IMR-90 (cell line): ENCODE data around the gene PRDM12. TPM values are rescaled to one million over a fixed set of nuclear protein-coding genes. Genes with fewer than 3 reads are reported as not detected.

Experiments used
- ATAC-seq: fragments of 200-7000 bp; cut with Tn5 transposase; 2 replicates; pipeline ENCODE4 v1.9.1; 2020; ENCODE audit warnings: low read depth, mild to moderate bottlenecking, moderate library complexity
- BruUV-seq: library from RNA; stranded (reverse); fragments of 400-500 nt; replicated peaks from 2 replicates; lab custom pipeline; 2021; lab: Mats Ljungman, UMichigan
- CTCF ChIA-PET: fragments of 300-600 bp; formaldehyde crosslinking; extraction: SDS; loops from one replicate; lab custom pipeline; 2021; ENCODE audit warnings: antibody characterized with exemption; lab: Yijun Ruan, JAX
- POLR2A ChIA-PET: fragments of 300-600 bp; sonication (Branson Sonifier 250); formaldehyde crosslinking; loops from one replicate; lab custom pipeline; 2022; ENCODE audit warnings: antibody characterized with exemption; ENCODE audit not compliant: unreplicated experiment; lab: Charles Lee
- DNase-seq: peaks from one replicate; pipeline ENCODE4 v3.0.0; 2013
- H2AFZ ChIP-seq: replicated peaks from 2 replicates; pipeline ENCODE3; 2013; ENCODE audit warnings: low read length, mild to moderate bottlenecking; ENCODE audit not compliant: poor library complexity
- H2AK5ac ChIP-seq: 2 replicates; pipeline ENCODE4 v1.6.1; 2013; ENCODE audit warnings: low read depth, low read length, inconsistent platforms
- H2AK9ac ChIP-seq: replicated peaks from 2 replicates; pipeline ENCODE3; 2013; ENCODE audit warnings: mild to moderate bottlenecking, low read depth, low read length, moderate library complexity; ENCODE audit not compliant: poor library complexity
- H2BK120ac ChIP-seq: 2 replicates; pipeline ENCODE4 v1.6.1; 2013; ENCODE audit warnings: low read depth, low read length, inconsistent platforms
- H2BK15ac ChIP-seq: 3 replicates; pipeline ENCODE4 v1.6.1; 2013; ENCODE audit warnings: low read depth, low read length, inconsistent platforms
- H2BK20ac ChIP-seq: 2 replicates; pipeline ENCODE4 v1.6.1; 2013; ENCODE audit warnings: low read depth, mild to moderate bottlenecking, inconsistent platforms, low read length, moderate library complexity
- H2BK5ac ChIP-seq: 2 replicates; pipeline ENCODE4 v1.6.1; 2013; ENCODE audit warnings: mild to moderate bottlenecking, low read depth, low read length, inconsistent platforms; ENCODE audit not compliant: poor library complexity, severe bottlenecking
- H3K14ac ChIP-seq: replicated peaks from 2 replicates; pipeline ENCODE4 v1.6.1; 2013; ENCODE audit warnings: low read depth, low read length, inconsistent platforms
- H3K18ac ChIP-seq: 2 replicates; pipeline ENCODE4 v1.6.1; 2013; ENCODE audit warnings: low read depth, low read length, control low read depth
- H3K23ac ChIP-seq: 2 replicates; pipeline ENCODE4 v1.6.1; 2013; ENCODE audit warnings: low read depth, low read length, inconsistent platforms
- H3K27ac ChIP-seq: 2 replicates; pipeline ENCODE4 v1.5.1; 2013; ENCODE audit warnings: mild to moderate bottlenecking, control low read depth, low read length; ENCODE audit not compliant: insufficient read depth
- H3K27me3 ChIP-seq: 2 replicates; pipeline ENCODE4 v1.6.1; 2013; ENCODE audit warnings: low read length; ENCODE audit not compliant: control insufficient read depth, insufficient read depth
- H3K36me3 ChIP-seq: 2 replicates; pipeline ENCODE4 v1.6.1; 2013; ENCODE audit warnings: low read length, mixed read lengths; ENCODE audit not compliant: control insufficient read depth, insufficient read depth
- H3K4ac ChIP-seq: 2 replicates; pipeline ENCODE4 v1.6.1; 2013; ENCODE audit warnings: low read depth, low read length, inconsistent platforms
- H3K4me1 ChIP-seq: 2 replicates; pipeline ENCODE4 v1.6.1; 2013; ENCODE audit warnings: low read length, mixed read lengths; ENCODE audit not compliant: control insufficient read depth, insufficient read depth
- H3K4me2 ChIP-seq: 2 replicates; pipeline ENCODE4 v1.6.1; 2013; ENCODE audit warnings: low read depth, mild to moderate bottlenecking, control low read depth, low read length, moderate library complexity
- H3K4me3 ChIP-seq: 2 replicates; pipeline ENCODE4 v1.5.1; 2013; ENCODE audit warnings: low read depth, mild to moderate bottlenecking, control low read depth, low read length, moderate library complexity; ENCODE audit not compliant: insufficient read depth
- H3K56ac ChIP-seq: 2 replicates; pipeline ENCODE4 v1.6.1; 2013; ENCODE audit warnings: low read length, inconsistent platforms; ENCODE audit not compliant: insufficient read depth; ENCODE audit errors: extremely low read depth
- H3K79me1 ChIP-seq, 2 experiments: 2 replicates each; pipeline ENCODE4 v1.6.1; 2013; ENCODE audit warnings: low read length in 2 of 2, inconsistent platforms in 1 of 2, low read depth in 1 of 2
- H3K9ac ChIP-seq: 2 replicates; pipeline ENCODE4 v1.6.1; 2013; ENCODE audit warnings: low read depth, low read length, control low read depth
- H3K9me1 ChIP-seq: 2 replicates; pipeline ENCODE4 v1.6.1; 2013; ENCODE audit warnings: low read length, inconsistent platforms; ENCODE audit not compliant: insufficient read depth
- H3K9me3 ChIP-seq: 2 replicates; pipeline ENCODE4 v1.6.1; 2013; ENCODE audit warnings: low read length; ENCODE audit not compliant: control insufficient read depth, insufficient read depth
- H4K20me1 ChIP-seq: 2 replicates; pipeline ENCODE4 v1.6.1; 2013; ENCODE audit warnings: low read length, inconsistent platforms; ENCODE audit not compliant: insufficient read depth
- H4K5ac ChIP-seq: 2 replicates; pipeline ENCODE4 v1.6.1; 2013; ENCODE audit warnings: mild to moderate bottlenecking, low read depth, low read length, control low read depth
- H4K8ac ChIP-seq, 2 experiments: 2 replicates each; pipeline ENCODE4 v1.6.1; 2013; ENCODE audit warnings: low read depth in 2 of 2, low read length in 2 of 2, control low read depth in 1 of 2, inconsistent platforms in 1 of 2
- H4K91ac ChIP-seq: 2 replicates; pipeline ENCODE4 v1.6.1; 2013; ENCODE audit warnings: low read depth, low read length, inconsistent platforms; ENCODE audit not compliant: insufficient read depth
- BHLHE40 ChIP-seq: fragments of 150-350 bp; IDR thresholded peaks from 2 replicates; pipeline ENCODE4 v1.6.1; 2016; ENCODE audit warnings: mild to moderate bottlenecking, low read depth, low read length
- CEBPB ChIP-seq: IDR thresholded peaks from 2 replicates; pipeline ENCODE4 v1.6.1; 2012; ENCODE audit warnings: low read depth, low read length, improper control_type of control experiment
- CHD1 ChIP-seq: IDR thresholded peaks from 2 replicates; pipeline ENCODE4 v1.6.1; 2012; ENCODE audit warnings: low read depth, low read length, improper control_type of control experiment
- ELK1 ChIP-seq: fragments of 150-350 bp; IDR thresholded peaks from 2 replicates; pipeline ENCODE4 v1.6.1; 2016; ENCODE audit warnings: low read depth, mild to moderate bottlenecking, low read length, moderate library complexity, borderline replicate concordance
- MAFK ChIP-seq: IDR thresholded peaks from 2 replicates; pipeline ENCODE4 v1.6.1; 2012; ENCODE audit warnings: low read depth, low read length, improper control_type of control experiment
- MAZ ChIP-seq: IDR thresholded peaks from 2 replicates; pipeline ENCODE4 v1.6.1; 2012; ENCODE audit warnings: low read depth, mild to moderate bottlenecking, low read length, improper control_type of control experiment, moderate library complexity, borderline replicate concordance
- MXI1 ChIP-seq: IDR thresholded peaks from 2 replicates; pipeline ENCODE4 v1.6.1; 2012; ENCODE audit warnings: low read depth, mild to moderate bottlenecking, low read length, moderate library complexity, borderline replicate concordance
- NFE2L2 ChIP-seq: fragments of 150-350 bp; IDR thresholded peaks from 2 replicates; pipeline ENCODE4 v1.6.1; 2016; ENCODE audit warnings: low read depth, mild to moderate bottlenecking, low read length
- POLR2A ChIP-seq: IDR thresholded peaks from 2 replicates; pipeline ENCODE4 v1.6.1; 2012; ENCODE audit warnings: mild to moderate bottlenecking, low read depth, low read length
- RAD21 ChIP-seq: IDR thresholded peaks from 2 replicates; pipeline ENCODE4 v1.6.1; 2012; ENCODE audit warnings: low read length, improper control_type of control experiment
- RCOR1 ChIP-seq: IDR thresholded peaks from 2 replicates; pipeline ENCODE4 v1.6.1; 2012; ENCODE audit warnings: mild to moderate bottlenecking, low read length, improper control_type of control experiment; ENCODE audit not compliant: insufficient replicate concordance
- SMC3 ChIP-seq: fragments of 150-350 bp; IDR thresholded peaks from 2 replicates; pipeline ENCODE4 v1.6.1; 2016; ENCODE audit warnings: low read depth, mild to moderate bottlenecking, antibody characterized with exemption, low read length, moderate library complexity
- WGBS, 2 experiments: methylation state at CpG; one replicate each; pipeline versions ENCODE4 v1.1.5 to v1.1.7; 2013; ENCODE audit warnings: missing lambda C conversion rate in 2 of 2; ENCODE audit not compliant: insufficient read length in 1 of 2; ENCODE audit errors: extremely low coverage in 2 of 2; 5-methylcytosine and 5-hydroxymethylcytosine counted together
- dilution Hi-C: fragments of 300-500 bp; cut with HindIII; formaldehyde crosslinking; loops from one replicate; pipeline ENCODE4 v1.14.3; 2018; ENCODE audit warnings: low sequenced_read_pairs; ENCODE audit not compliant: unreplicated experiment
- in situ Hi-C: fragments of 300-500 bp; cut with MboI; formaldehyde crosslinking; loops from 3 replicates; pipeline ENCODE4 v1.14.3; 2019; ENCODE audit warnings: low sequenced_read_pairs, inconsistent platforms, mixed read lengths
- intact Hi-C: fragments of 100-400 bp; cut with micrococcal nuclease; formaldehyde crosslinking; loops from 2 replicates; pipeline ENCODE4 v1.10.0; 2022
- polyA plus RNA-seq, 3 experiments: library from polyadenylated mRNA; depleted of rRNA; stranded (reverse); fragments of >200 nt; gene quantifications; 2 replicates each; pipeline ENCODE4 v1.2.3, GENCODE V29; 2012; ENCODE audit warnings: low replicate concordance in 1 of 3
- total RNA-seq: library from RNA; depleted of rRNA; stranded (reverse); fragments of >200 nt; gene quantifications from 2 replicates; pipeline ENCODE4 v1.2.3, GENCODE V29; 2012
- TF ChIP-seq, protein P1 (sequence below): fragments of 150-350 bp; IDR thresholded peaks from 2 replicates; pipeline ENCODE4 v1.6.1; 2017; ENCODE audit warnings: mild to moderate bottlenecking, antibody characterized with exemption, low read length, low read depth
- TF ChIP-seq, protein P2 (sequence below): conservative IDR thresholded peaks from 2 replicates; pipeline ENCODE4 v1.5.1; 2012; ENCODE audit warnings: mild to moderate bottlenecking, low read depth, low read length, improper control_type of control experiment

PRDM12 gene
- total and polyA plus RNA-seq, 2 of the 4 experiments (the other 2 are of a cell fraction): not detected

GRCh38 chr9:130616451-130616850, 47.9 kb upstream of the PRDM12 start (continued):
- TF ChIP-seq ELK1 (no peak), RAD21 (no peak), MAZ (no peak), POLR2A (no peak), SMC3 (no peak)

DNA sequence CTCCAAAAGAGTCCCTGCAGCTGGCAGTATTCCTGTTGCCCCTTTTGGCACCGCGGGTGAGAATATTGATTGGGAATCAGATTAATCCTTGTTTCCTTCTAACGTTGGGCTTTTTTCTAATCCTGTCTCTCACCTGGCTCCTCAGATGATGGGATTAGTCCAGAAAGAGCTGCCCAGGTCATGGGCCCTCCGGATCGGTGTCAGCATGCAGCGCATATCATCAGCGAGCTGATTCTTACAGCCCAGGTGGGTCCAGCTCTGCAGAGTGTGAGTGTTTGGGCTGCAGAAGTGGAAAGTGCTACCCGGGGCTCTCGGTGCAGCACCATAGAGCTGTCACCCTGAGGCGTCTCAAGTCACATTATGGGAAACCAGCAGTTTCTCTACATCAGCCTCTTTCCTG, 40.9 kb upstream of the PRDM12 start:
- H3K4me3 ChIP-seq: no peak overlapping the region
- H4K91ac ChIP-seq: no peak overlapping the region
- no peak overlapping the region for H4K5ac ChIP-seq
- no peak overlapping the region for H3K23ac ChIP-seq
- no peaks in the 10 kb centered on the region for H3K9me3 ChIP-seq
- no peak overlapping the region for H3K27ac ChIP-seq
- ChIA-PET CTCF (no interaction called here), POLR2A (interaction anchor here (0.6 kb wide), 1 partner anchor 12 kb away, joined by 3 read pairs; no protein-coding TSS in a partner anchor)
- in situ Hi-C loops: no loop called here
- no peaks in the 10 kb centered on the region for H3K27me3 ChIP-seq
- H4K20me1 ChIP-seq: peaks cover 5% of the 10 kb centered on the region; the same call in 1 of the 2 replicates
- ATAC-seq (no peak), DNase-seq (no peak)
- H2AFZ ChIP-seq: no peak overlapping the region
- H2AK5ac ChIP-seq: no peak overlapping the region
- H3K36me3 ChIP-seq: peaks cover 71% of the 10 kb centered on the region
- BruUV-seq: no TSS peak
- H2AK9ac ChIP-seq: no peak overlapping the region
- no peaks in the 10 kb centered on the region for H3K9me1 ChIP-seq
- H3K4me1 ChIP-seq: no peaks in the 10 kb centered on the region
- no peak overlapping the region for H2BK15ac ChIP-seq
- H3K4ac ChIP-seq: no peak overlapping the region
- H3K18ac ChIP-seq: no peak overlapping the region
- dilution Hi-C loops: no loop called here
- no peak overlapping the region for H3K56ac ChIP-seq
- no peak overlapping the region for H2BK120ac ChIP-seq
- H4K8ac ChIP-seq: no peak overlapping the region
- intact Hi-C loops: no loop called here
- no peak overlapping the region for H2BK5ac ChIP-seq
- WGBS, 2 experiments: 100% methylated on average over 4 of the region's 10 CpGs; no CpG with 5 or more reads in 1 of the 2 experiments
- H3K4me2 ChIP-seq: no peak overlapping the region
- H3K14ac ChIP-seq: no peak overlapping the region
- no peak overlapping the region for H2BK20ac ChIP-seq
- no peak overlapping the region for H3K9ac ChIP-seq
- peaks cover 6% of the 10 kb centered on the region in 2 experiments; a peak in 3 of 4 replicates for H3K79me1 ChIP-seq
- TF ChIP-seq POLR2A: no peak
- no peak for TF ChIP-seq MXI1
- TF ChIP-seq MAZ: no peak
- TF ChIP-seq CHD1: no peak
- no peak for TF ChIP-seq NFE2L2
- TF ChIP-seq, protein P1, sequence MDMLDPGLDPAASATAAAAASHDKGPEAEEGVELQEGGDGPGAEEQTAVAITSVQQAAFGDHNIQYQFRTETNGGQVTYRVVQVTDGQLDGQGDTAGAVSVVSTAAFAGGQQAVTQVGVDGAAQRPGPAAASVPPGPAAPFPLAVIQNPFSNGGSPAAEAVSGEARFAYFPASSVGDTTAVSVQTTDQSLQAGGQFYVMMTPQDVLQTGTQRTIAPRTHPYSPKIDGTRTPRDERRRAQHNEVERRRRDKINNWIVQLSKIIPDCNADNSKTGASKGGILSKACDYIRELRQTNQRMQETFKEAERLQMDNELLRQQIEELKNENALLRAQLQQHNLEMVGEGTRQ: no peak
- TF ChIP-seq RCOR1: no peak
- TF ChIP-seq CEBPB: no peak
- TF ChIP-seq SMC3: no peak
- no peak for TF ChIP-seq RAD21
- no peak for TF ChIP-seq BHLHE40
- TF ChIP-seq MAFK: no peak
- TF ChIP-seq, protein P2, sequence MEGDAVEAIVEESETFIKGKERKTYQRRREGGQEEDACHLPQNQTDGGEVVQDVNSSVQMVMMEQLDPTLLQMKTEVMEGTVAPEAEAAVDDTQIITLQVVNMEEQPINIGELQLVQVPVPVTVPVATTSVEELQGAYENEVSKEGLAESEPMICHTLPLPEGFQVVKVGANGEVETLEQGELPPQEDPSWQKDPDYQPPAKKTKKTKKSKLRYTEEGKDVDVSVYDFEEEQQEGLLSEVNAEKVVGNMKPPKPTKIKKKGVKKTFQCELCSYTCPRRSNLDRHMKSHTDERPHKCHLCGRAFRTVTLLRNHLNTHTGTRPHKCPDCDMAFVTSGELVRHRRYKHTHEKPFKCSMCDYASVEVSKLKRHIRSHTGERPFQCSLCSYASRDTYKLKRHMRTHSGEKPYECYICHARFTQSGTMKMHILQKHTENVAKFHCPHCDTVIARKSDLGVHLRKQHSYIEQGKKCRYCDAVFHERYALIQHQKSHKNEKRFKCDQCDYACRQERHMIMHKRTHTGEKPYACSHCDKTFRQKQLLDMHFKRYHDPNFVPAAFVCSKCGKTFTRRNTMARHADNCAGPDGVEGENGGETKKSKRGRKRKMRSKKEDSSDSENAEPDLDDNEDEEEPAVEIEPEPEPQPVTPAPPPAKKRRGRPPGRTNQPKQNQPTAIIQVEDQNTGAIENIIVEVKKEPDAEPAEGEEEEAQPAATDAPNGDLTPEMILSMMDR: no peak
